Amniotic stem cell (primary cell): ENCODE results near the gene ATIC.

Experiments used
- DNase-seq: peaks from one replicate; lab custom pipeline; 2025; lab: John Stamatoyannopoulos, UW

Gene ATIC

GRCh38 chr2:215361211-215361875 is 49.5 kb downstream of the ATIC start:
- DNase-seq = no peak

- DNase-seq = no peak
Measured at GRCh38 chr2:215361876-215362561, 50.2 kb downstream of the ATIC start.

- DNase-seq = no peak
Measured at GRCh38 chr2:215362562-215362904, 50.7 kb downstream of the ATIC start.

- no peak for DNase-seq
Measured at GRCh38 chr2:215363039-215363438, 51.2 kb downstream of the ATIC start.

GRCh38 chr2:215363461-215364156 is 51.8 kb downstream of the ATIC start:
- DNase-seq = no peak

GRCh38 chr2:215364157-215365155 is 52.6 kb downstream of the ATIC start:
- no peak for DNase-seq

GRCh38 chr2:215365184-215365658 is 53.4 kb downstream of the ATIC start:
- DNase-seq = no peak

- no peak for DNase-seq
Measured at GRCh38 chr2:215366440-215367032, 54.7 kb downstream of the ATIC start.

- DNase-seq = no peak
Measured at GRCh38 chr2:215367662-215368492, 56.0 kb downstream of the ATIC start.

GRCh38 chr2:215368493-215368809 is 56.6 kb downstream of the ATIC start:
- no peak for DNase-seq

- DNase-seq = no peak
Measured at GRCh38 chr2:215369181-215369760, 57.4 kb downstream of the ATIC start.

- DNase-seq = no peak
Measured at GRCh38 chr2:215370112-215370965, 58.5 kb downstream of the ATIC start.

GRCh38 chr2:215371915-215372897 is 60.3 kb downstream of the ATIC start:
- DNase-seq = no peak

GRCh38 chr2:215372968-215373649 is 61.2 kb downstream of the ATIC start:
- no peak for DNase-seq

GRCh38 chr2:215374002-215374401 is 62.1 kb downstream of the ATIC start:
- DNase-seq = no peak

- no peak for DNase-seq
Measured at GRCh38 chr2:215374642-215375466, 63.0 kb downstream of the ATIC start.

- no peak for DNase-seq
Measured at GRCh38 chr2:215375467-215375830, 63.6 kb downstream of the ATIC start.
